GM12878 (cell line): ENCODE results near the gene ITSN1. TPM values are rescaled to one million over a fixed set of nuclear protein-coding genes. Genes with fewer than 3 reads are reported as not detected.

Experiments
- ATAC-seq: fragments of 200-7000 bp; cut with Tn5 transposase; 3 replicates; pipeline ENCODE4 v1.9.1; 2020; ENCODE audit warnings: mild to moderate bottlenecking, moderate library complexity
- BruUV-seq: library from RNA; stranded (reverse); fragments of 400-500 nt; replicated peaks from 2 replicates; lab custom pipeline; 2021; lab: Mats Ljungman, UMichigan
- CTCF ChIA-PET: fragments of 300-600 bp; sonication (Branson Sonifier 250); formaldehyde crosslinking; extraction: SDS; loops from one replicate; lab custom pipeline; 2021; ENCODE audit warnings: inconsistent platforms; lab: Yijun Ruan, JAX
- POLR2A ChIA-PET: fragments of 350-600 bp; formaldehyde crosslinking; extraction: SDS; loops from one replicate; lab custom pipeline; 2021; ENCODE audit warnings: inconsistent platforms; lab: Charles Lee
- RAD21 ChIA-PET: fragments of 300-600 bp; sonication (Branson Sonifier 250); formaldehyde crosslinking; loops from one replicate; lab custom pipeline; 2023; ENCODE audit warnings: antibody characterized with exemption; ENCODE audit not compliant: unreplicated experiment; lab: Charles Lee
- SMC1A ChIA-PET: fragments of 300-600 bp; sonication (Branson Sonifier 250); formaldehyde crosslinking; loops from one replicate; lab custom pipeline; 2023; ENCODE audit not compliant: unreplicated experiment, uncharacterized antibody; lab: Charles Lee
- DNase-seq: peaks from one replicate; pipeline ENCODE4 v3.0.0-alpha.2; 2011; ENCODE audit warnings: low read depth, low spot score
- FAIRE-seq: peaks from 3 replicates; lab custom pipeline; 2011; peaks lifted over from hg19 to GRCh38; lab: Jason Lieb, UNC
- H2AFZ ChIP-seq: 2 replicates; pipeline ENCODE4 v1.6.0; 2011; ENCODE audit warnings: low read depth, low read length, control low read depth; ENCODE audit not compliant: control insufficient read depth
- H3K27ac ChIP-seq: 2 replicates; pipeline ENCODE4 v1.5.1; 2011; ENCODE audit warnings: control low read depth; ENCODE audit not compliant: control insufficient read depth, insufficient read depth
- H3K27me3 ChIP-seq, 2 experiments: replicated peaks in 1 of 2; 2 replicates each; pipeline versions ENCODE4 v1.6.0 to v1.6.1; 2011; ENCODE audit warnings: low read length in 1 of 2; ENCODE audit not compliant: control insufficient read depth in 2 of 2, insufficient read depth in 2 of 2
- H3K36me3 ChIP-seq, 2 experiments: 2 replicates each; pipeline ENCODE4 v1.5.1; 2011; ENCODE audit warnings: low read length in 1 of 2; ENCODE audit not compliant: control insufficient read depth in 2 of 2, insufficient read depth in 2 of 2
- H3K4me1 ChIP-seq: 2 replicates; pipeline ENCODE4 v1.6.1; 2011; ENCODE audit warnings: mild to moderate bottlenecking, low read length, moderate library complexity, mixed read lengths; ENCODE audit not compliant: control insufficient read depth, insufficient read depth
- H3K4me2 ChIP-seq: 2 replicates; pipeline ENCODE4 v1.6.0; 2011; ENCODE audit warnings: control low read depth; ENCODE audit not compliant: control insufficient read depth, insufficient read depth
- H3K4me3 ChIP-seq: fragments of 200-600 bp; sonication (generic); 2 replicates; pipeline ENCODE4 v1.5.1; 2016
- H3K79me2 ChIP-seq: 2 replicates; pipeline ENCODE4 v1.6.0; 2011; ENCODE audit warnings: low read length; ENCODE audit not compliant: control insufficient read depth, insufficient read depth
- H3K9ac ChIP-seq: 2 replicates; pipeline ENCODE4 v1.8.0; 2011; ENCODE audit warnings: low read length, control low read depth, mixed read lengths; ENCODE audit not compliant: control insufficient read depth, insufficient read depth
- H3K9me3 ChIP-seq: replicated peaks from 3 replicates; pipeline ENCODE4 v1.5.1; 2011; ENCODE audit warnings: mild to moderate bottlenecking, low read length; ENCODE audit not compliant: control insufficient read depth, insufficient read depth
- H4K20me1 ChIP-seq: 2 replicates; pipeline ENCODE4 v1.6.0; 2011; ENCODE audit not compliant: control insufficient read depth, insufficient read depth
- CHD1 ChIP-seq: IDR thresholded peaks from 2 replicates; pipeline ENCODE4 v1.6.1; 2012; ENCODE audit warnings: low read depth, low read length, improper control_type of control experiment
- E2F4 ChIP-seq: IDR thresholded peaks from 2 replicates; pipeline ENCODE4 v1.6.1; 2012; ENCODE audit warnings: low read depth, low read length, improper control_type of control experiment
- IKZF1 ChIP-seq: fragments of 450-650 bp; conservative IDR thresholded peaks from 2 replicates; pipeline ENCODE4 v1.6.1; 2017; ENCODE audit warnings: antibody characterized with exemption, mild to moderate bottlenecking
- IRF4 ChIP-seq: IDR thresholded peaks from 2 replicates; pipeline ENCODE4 v1.6.1; 2011; ENCODE audit warnings: low read depth, low read length
- NKRF ChIP-seq: fragments of 450-650 bp; conservative IDR thresholded peaks from 2 replicates; pipeline ENCODE4 v1.6.1; 2017; ENCODE audit warnings: mild to moderate bottlenecking, moderate library complexity
- NR2C2 ChIP-seq: IDR thresholded peaks from 2 replicates; pipeline ENCODE4 v1.6.1; 2011; ENCODE audit warnings: borderline replicate concordance, low read depth; ENCODE audit not compliant: control insufficient read depth, insufficient read length
- POLR2AphosphoS5 ChIP-seq: IDR thresholded peaks from 2 replicates; pipeline ENCODE4 v1.6.1; 2011; ENCODE audit warnings: mild to moderate bottlenecking, low read length, inconsistent platforms
- SPI1 ChIP-seq: IDR thresholded peaks from 2 replicates; pipeline ENCODE4 v1.6.1; 2011; ENCODE audit warnings: low read depth, mild to moderate bottlenecking, low read length, moderate library complexity, borderline replicate concordance; ENCODE audit not compliant: insufficient read depth
- TBL1XR1 ChIP-seq: IDR thresholded peaks from 2 replicates; pipeline ENCODE4 v1.6.1; 2012; ENCODE audit warnings: low read depth, low read length, improper control_type of control experiment
- ZSCAN29 ChIP-seq: fragments of 450-650 bp; IDR thresholded peaks from 2 replicates; pipeline ENCODE4 v1.6.1; 2017; ENCODE audit warnings: mild to moderate bottlenecking, moderate library complexity
- WGBS: methylation state at CpG from one replicate; pipeline ENCODE4 v1.1.6; 2016; ENCODE audit warnings: low lambda C conversion rate; ENCODE audit not compliant: insufficient replicate concordance, insufficient coverage; ENCODE audit errors: missing lambda C conversion rate; 5-methylcytosine and 5-hydroxymethylcytosine counted together
- in situ Hi-C: fragments of 300-500 bp; cut with MboI; formaldehyde crosslinking; loops from 9 replicates; pipeline ENCODE4 v1.14.3; 2018; ENCODE audit warnings: mixed read lengths
- intact Hi-C: fragments of 100-400 bp; cut with micrococcal nuclease; formaldehyde crosslinking; loops from one replicate; pipeline ENCODE4 v1.14.2; 2022; ENCODE audit not compliant: unreplicated experiment
- polyA plus RNA-seq, 11 experiments: library from polyadenylated mRNA; depleted of rRNA in 4 of 11; unstranded in 6 of 11; stranded (reverse) in 5 of 11; fragments of >200 nt; fragmentation: Nextera tagmentation in 4 of 11; fragmentation: Illumina TruSeq in 1 of 11; extraction: Ambion mirVana in 4 of 11; extraction: Trizol in 1 of 11; gene quantifications; 1 replicate in 1 of 11; 2 replicates in 10 of 11; pipeline versions ENCODE4 v1.2.1 to v1.2.3, GENCODE V29; 2011 to 2016; ENCODE audit warnings: inconsistent platforms in 2 of 11, missing spikeins in 2 of 11, low read depth in 1 of 11
- total RNA-seq, 4 experiments: library from RNA; depleted of rRNA in 3 of 4; stranded (reverse); fragments of >200 nt in 3 of 4; fragmentation: Illumina TruSeq in 1 of 4; extraction: Trizol in 1 of 4; gene quantifications; 2 replicates each; pipeline versions ENCODE4 v1.2.1 to v1.2.3, GENCODE V29; 2013 to 2021

ITSN1 gene
- total and polyA plus RNA-seq, 10 of the 15 experiments (the other 5 are each of a cell fraction or from before 2014, with no cell fraction given), result 0.89 to 10.6 (median 4.8) TPM

DNA sequence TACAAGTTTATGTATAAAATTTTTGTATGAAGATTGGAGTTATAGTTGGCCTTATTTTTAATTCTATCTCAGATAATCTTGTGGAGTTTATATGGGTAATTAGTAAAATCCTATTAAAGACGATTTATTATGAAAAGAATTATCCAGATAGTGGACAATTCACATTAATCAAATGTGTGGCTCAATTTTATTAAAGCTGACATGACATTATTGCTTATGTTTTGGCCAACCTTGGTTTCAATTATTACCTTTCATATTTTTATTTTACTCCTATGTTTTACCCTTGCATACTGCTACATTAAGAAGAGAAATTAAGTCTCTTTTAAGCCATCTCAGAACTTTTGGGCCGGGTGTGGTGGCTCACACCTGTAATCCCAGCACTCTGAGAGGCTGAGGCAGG is 110.0 kb downstream of the ITSN1 start:
- Histone ChIP-seq H3K36me3 (no peaks in the 10 kb centered on the region), H3K27me3 (no peaks in the 10 kb centered on the region), H3K4me3 (no peak overlapping the region), H4K20me1 (no peaks in the 10 kb centered on the region), H3K9ac (no peak overlapping the region), H3K4me1 (no peaks in the 10 kb centered on the region), H2AFZ (no peak overlapping the region), H3K79me2 (no peaks in the 10 kb centered on the region), H3K4me2 (no peak overlapping the region), H3K9me3 (no peaks in the 10 kb centered on the region; the same call in 2 of the 3 replicates), H3K27ac (no peak overlapping the region)
- RAD21 ChIA-PET, result no interaction called here
- no TSS peak for BruUV-seq
- SMC1A ChIA-PET, result no interaction called here
- ATAC-seq (no peak), FAIRE-seq (no peak), DNase-seq (no peak)
- CTCF ChIA-PET, result interaction anchor here (0.6 kb wide), 1 partner anchor 39 kb away, joined by 3 read pairs; no protein-coding TSS in a partner anchor
- 0% methylated on average over 2 of the region's 2 CpGs for WGBS
- no peak for TF ChIP-seq ZSCAN29
- no peak for TF ChIP-seq NR2C2
- no peak for TF ChIP-seq SPI1
- TF ChIP-seq NKRF, result no peak
- no peak for TF ChIP-seq E2F4
- TF ChIP-seq TBL1XR1, result no peak
- no peak for TF ChIP-seq CHD1
- no peak for TF ChIP-seq IRF4
- no peak for TF ChIP-seq POLR2AphosphoS5
- TF ChIP-seq IKZF1, result no peak
- POLR2A ChIA-PET, result no interaction called here
- in situ Hi-C loops (no loop called here), intact Hi-C loops (no loop called here)
